Measurements from ENCODE around the gene PNPLA7.

Gene PNPLA7

GRCh38 chr9:137492464-137493363 is 57.5 kb downstream of the PNPLA7 start:
- no peak for DNase-seq

GRCh38 chr9:137491735-137492432 is 58.3 kb downstream of the PNPLA7 start:
- no peak for DNase-seq

- DNase-seq, result no peak
These were observed 59.5 kb downstream of the PNPLA7 start for GRCh38 chr9:137490532-137491186.

GRCh38 chr9:137488906-137489305 is 61.3 kb downstream of the PNPLA7 start:
- DNase-seq, result no peak

GRCh38 chr9:137488327-137488653 is 61.9 kb downstream of the PNPLA7 start:
- no peak for DNase-seq

GRCh38 chr9:137487454-137488326 is 62.5 kb downstream of the PNPLA7 start:
- DNase-seq, result peak; percentile 66

GRCh38 chr9:137486545-137487453 is 63.4 kb downstream of the PNPLA7 start:
- no peak for DNase-seq

- no peak for DNase-seq
These were observed 64.1 kb downstream of the PNPLA7 start for GRCh38 chr9:137486141-137486490.

- DNase-seq, result no peak
These were observed 64.7 kb downstream of the PNPLA7 start for GRCh38 chr9:137485343-137486140.

GRCh38 chr9:137484551-137485315 is 65.5 kb downstream of the PNPLA7 start:
- no peak for DNase-seq

- DNase-seq, result no peak
These were observed 68.0 kb downstream of the PNPLA7 start for GRCh38 chr9:137482094-137482781.

- DNase-seq, result no peak
These were observed 69.2 kb downstream of the PNPLA7 start for GRCh38 chr9:137480686-137481683.

- DNase-seq, result no peak
These were observed 70.1 kb downstream of the PNPLA7 start for GRCh38 chr9:137479892-137480685.

- no peak for DNase-seq
These were observed 71.0 kb downstream of the PNPLA7 start for GRCh38 chr9:137478962-137479861.

GRCh38 chr9:137478613-137478961 is 71.6 kb downstream of the PNPLA7 start:
- DNase-seq, result no peak

Measured in NCI-H1436 treated with DMSO at 0.1 percent for 48 hours (cell line).